Stimulated activated naive CD8-positive, alpha-beta T cell treated with anti-CD3 and anti-CD28 coated beads, Interleukin-15, Interleukin-2, amounts not matched to agents 100 ng/mL and 50 ng/mL, for 24 hours (primary cell): ENCODE measurements around the gene ARHGAP15.
"Not testable (repeated sequence)": the region's sequence is repeated elsewhere in the genome, so short reads cannot be mapped to it uniquely, and the experiment has no call there.

Experiments used
- H3K27ac Mint-ChIP-seq: one replicate; pipeline ENCODE4 v1.8.0; 2021; ENCODE audit warnings: mild to moderate bottlenecking, mixed read lengths
- H3K27me3 Mint-ChIP-seq: one replicate; pipeline ENCODE4 v1.8.0; 2021; ENCODE audit warnings: mixed read lengths
- H3K36me3 Mint-ChIP-seq: one replicate; pipeline ENCODE4 v1.8.0; 2021; ENCODE audit warnings: low read depth, mixed read lengths
- H3K4me1 Mint-ChIP-seq: one replicate; pipeline ENCODE4 v1.8.0; 2021; ENCODE audit warnings: low read depth, mixed read lengths
- H3K4me3 Mint-ChIP-seq: one replicate; pipeline ENCODE4 v1.8.0; 2021; ENCODE audit warnings: mild to moderate bottlenecking, mixed read lengths
- H3K9me3 Mint-ChIP-seq: one replicate; pipeline ENCODE4 v1.8.0; 2021; ENCODE audit warnings: mixed read lengths

The ARHGAP15 gene

GRCh38 chr2:143524559-143525401, 395.6 kb downstream of the ARHGAP15 start:
- peaks cover 42% of the 10 kb centered on the region for H3K4me1 Mint-ChIP-seq
- H3K36me3 Mint-ChIP-seq = peaks cover 47% of the 10 kb centered on the region
- no peak overlapping the region for H3K27ac Mint-ChIP-seq
- H3K27me3 Mint-ChIP-seq = no peaks in the 10 kb centered on the region
- no peak overlapping the region for H3K4me3 Mint-ChIP-seq
- peaks cover 3% of the 10 kb centered on the region for H3K9me3 Mint-ChIP-seq

DNA sequence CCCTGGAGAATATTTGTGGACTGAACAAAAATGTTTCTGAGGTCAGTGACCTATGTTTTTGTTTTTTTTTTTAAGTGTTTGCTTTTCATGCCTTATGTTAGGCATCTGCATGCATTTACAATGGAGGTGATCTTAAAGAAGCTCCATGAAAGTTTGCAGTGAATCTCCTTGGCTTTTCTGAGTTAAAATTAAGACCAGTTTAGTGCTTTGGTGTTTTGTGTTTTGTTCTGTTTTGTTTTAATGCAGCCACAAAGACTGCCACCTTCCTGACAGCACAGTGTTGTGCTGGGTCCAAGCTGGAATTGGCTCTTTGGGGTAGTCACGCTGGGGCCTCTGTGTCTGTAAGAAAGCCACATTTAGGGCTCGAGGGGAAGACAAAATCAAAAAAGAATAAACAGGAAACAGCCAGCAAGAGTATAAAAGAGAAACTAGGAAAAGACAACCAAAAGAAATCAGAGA, 396.2 kb downstream of the ARHGAP15 start:
- peaks cover 44% of the 10 kb centered on the region for H3K36me3 Mint-ChIP-seq
- H3K4me3 Mint-ChIP-seq = peak overlapping the region; percentile 9
- H3K4me1 Mint-ChIP-seq = peaks cover 42% of the 10 kb centered on the region
- peaks cover 3% of the 10 kb centered on the region for H3K9me3 Mint-ChIP-seq
- H3K27me3 Mint-ChIP-seq = no peaks in the 10 kb centered on the region
- H3K27ac Mint-ChIP-seq = peak overlapping the region; percentile 67

DNA sequence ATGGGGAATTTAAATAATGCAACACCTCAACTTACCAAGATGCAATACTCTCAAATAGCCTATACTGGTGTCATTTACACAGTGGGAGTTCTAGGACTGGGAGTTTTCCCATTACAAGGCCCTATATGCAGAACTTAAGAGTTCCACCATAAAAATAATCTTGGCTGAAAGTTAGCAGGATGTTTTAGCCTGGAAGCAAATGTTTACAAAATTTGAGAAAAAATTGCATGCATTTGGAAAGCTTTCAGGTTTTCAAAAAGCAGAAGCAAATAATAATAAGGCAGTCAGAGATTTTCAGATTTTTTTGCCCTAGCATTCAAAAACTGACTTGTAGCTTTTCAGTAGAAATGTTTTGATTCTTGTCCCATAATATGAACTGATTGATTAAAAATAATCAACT, 397.3 kb downstream of the ARHGAP15 start:
- Mint-ChIP-seq H3K9me3 (peaks cover 3% of the 10 kb centered on the region), H3K4me3 (no peak overlapping the region), H3K27me3 (no peaks in the 10 kb centered on the region), H3K36me3 (peaks cover 37% of the 10 kb centered on the region), H3K4me1 (peaks cover 42% of the 10 kb centered on the region), H3K27ac (no peak overlapping the region)

DNA sequence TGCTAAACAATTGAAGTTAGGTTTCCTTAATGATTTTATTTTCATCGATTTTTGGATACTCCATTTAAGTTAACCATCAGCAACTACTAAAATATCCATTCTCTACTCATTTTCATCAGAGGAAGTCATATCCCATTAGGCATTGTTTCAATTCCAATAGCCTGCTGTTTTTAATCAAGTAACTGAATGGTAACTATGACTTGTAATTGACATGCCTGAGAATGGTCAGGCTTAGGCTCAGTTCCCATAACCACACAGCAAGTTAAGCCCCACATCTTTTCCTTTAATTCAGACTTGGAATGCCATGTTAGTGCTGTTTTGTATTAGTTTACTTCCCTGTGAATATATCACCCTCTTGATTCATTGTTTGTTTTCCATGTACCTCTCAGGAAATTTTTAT, 398.8 kb downstream of the ARHGAP15 start:
- Mint-ChIP-seq H3K4me1 (peaks cover 40% of the 10 kb centered on the region), H3K4me3 (no peak overlapping the region), H3K36me3 (peaks cover 26% of the 10 kb centered on the region), H3K9me3 (peaks cover 3% of the 10 kb centered on the region), H3K27me3 (no peaks in the 10 kb centered on the region), H3K27ac (no peak overlapping the region)

DNA sequence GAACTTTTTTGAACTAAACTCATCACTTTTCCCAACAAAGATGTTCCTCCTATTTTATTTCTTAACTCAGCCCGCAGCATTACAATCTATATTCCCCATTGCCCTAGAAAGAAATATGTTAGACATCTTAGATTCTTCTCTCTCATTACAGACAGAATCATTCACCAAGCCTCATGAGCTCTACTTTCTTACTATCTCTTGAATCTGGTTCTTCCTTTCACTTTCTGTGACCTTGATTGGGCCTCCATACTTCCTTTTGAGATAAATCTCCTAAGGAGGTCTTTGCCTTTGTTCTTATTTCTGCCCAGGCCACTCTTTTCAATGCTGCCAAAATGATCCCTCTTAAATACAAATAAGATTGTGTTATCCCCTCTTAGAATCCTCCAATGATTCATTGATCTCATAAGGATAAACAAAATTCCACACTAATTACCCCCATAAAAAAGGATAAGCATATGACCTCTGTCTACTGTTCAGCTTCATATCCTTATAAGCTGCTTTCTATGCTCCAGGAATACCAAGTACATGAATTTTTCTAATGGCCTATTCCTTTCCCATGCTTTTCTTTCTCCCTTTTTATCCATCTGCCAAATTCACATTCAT, 400.0 kb downstream of the ARHGAP15 start:
- Mint-ChIP-seq H3K27ac (peak overlapping the region; percentile 61), H3K27me3 (no peaks in the 10 kb centered on the region), H3K36me3 (peaks cover 34% of the 10 kb centered on the region), H3K9me3 (peaks cover 7% of the 10 kb centered on the region), H3K4me3 (no peak overlapping the region), H3K4me1 (peaks cover 31% of the 10 kb centered on the region)

DNA sequence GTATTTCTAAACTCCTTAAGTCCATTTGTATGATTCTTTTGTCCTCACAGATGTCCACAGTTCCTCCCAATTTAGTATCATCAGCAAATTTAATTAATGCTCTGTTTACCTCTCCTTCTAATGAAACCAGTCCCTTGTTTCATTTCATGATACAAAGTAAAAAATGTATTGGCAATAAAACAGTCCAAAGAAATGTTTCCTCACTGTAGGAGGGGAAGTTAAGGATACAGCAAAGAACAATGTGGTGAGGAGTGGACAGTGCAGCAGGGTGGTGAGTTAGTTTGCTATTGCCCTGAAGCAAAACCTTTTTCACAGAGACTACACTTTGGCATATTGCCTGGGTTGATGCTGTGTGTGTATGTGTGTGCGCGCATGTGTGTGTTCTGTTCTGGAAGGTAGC, 401.5 kb downstream of the ARHGAP15 start:
- no peaks in the 10 kb centered on the region for H3K27me3 Mint-ChIP-seq
- peaks cover 15% of the 10 kb centered on the region for H3K4me1 Mint-ChIP-seq
- peaks cover 12% of the 10 kb centered on the region for H3K9me3 Mint-ChIP-seq
- H3K27ac Mint-ChIP-seq = no peak overlapping the region
- H3K4me3 Mint-ChIP-seq = no peak overlapping the region
- H3K36me3 Mint-ChIP-seq = peaks cover 42% of the 10 kb centered on the region

- H3K4me1 Mint-ChIP-seq = peaks cover 13% of the 10 kb centered on the region
- H3K9me3 Mint-ChIP-seq = peaks cover 12% of the 10 kb centered on the region
- H3K4me3 Mint-ChIP-seq = no peak overlapping the region
- no peak overlapping the region for H3K27ac Mint-ChIP-seq
- H3K27me3 Mint-ChIP-seq = no peaks in the 10 kb centered on the region
- H3K36me3 Mint-ChIP-seq = peaks cover 52% of the 10 kb centered on the region
Measured at GRCh38 chr2:143532061-143532460, 402.8 kb downstream of the ARHGAP15 start.

- no peak overlapping the region for H3K27ac Mint-ChIP-seq
- H3K27me3 Mint-ChIP-seq = no peaks in the 10 kb centered on the region
- peaks cover 58% of the 10 kb centered on the region for H3K36me3 Mint-ChIP-seq
- H3K4me3 Mint-ChIP-seq = no peak overlapping the region
- peaks cover 12% of the 10 kb centered on the region for H3K9me3 Mint-ChIP-seq
- H3K4me1 Mint-ChIP-seq = peaks cover 9% of the 10 kb centered on the region
Measured at GRCh38 chr2:143533846-143534245, 404.6 kb downstream of the ARHGAP15 start.

GRCh38 chr2:143535802-143536201, 406.6 kb downstream of the ARHGAP15 start:
- Mint-ChIP-seq H3K9me3 (peaks cover 11% of the 10 kb centered on the region), H3K36me3 (peaks cover 59% of the 10 kb centered on the region), H3K27me3 (no peaks in the 10 kb centered on the region), H3K4me3 (no peak overlapping the region), H3K4me1 (peaks cover 3% of the 10 kb centered on the region), H3K27ac (no peak overlapping the region)

DNA sequence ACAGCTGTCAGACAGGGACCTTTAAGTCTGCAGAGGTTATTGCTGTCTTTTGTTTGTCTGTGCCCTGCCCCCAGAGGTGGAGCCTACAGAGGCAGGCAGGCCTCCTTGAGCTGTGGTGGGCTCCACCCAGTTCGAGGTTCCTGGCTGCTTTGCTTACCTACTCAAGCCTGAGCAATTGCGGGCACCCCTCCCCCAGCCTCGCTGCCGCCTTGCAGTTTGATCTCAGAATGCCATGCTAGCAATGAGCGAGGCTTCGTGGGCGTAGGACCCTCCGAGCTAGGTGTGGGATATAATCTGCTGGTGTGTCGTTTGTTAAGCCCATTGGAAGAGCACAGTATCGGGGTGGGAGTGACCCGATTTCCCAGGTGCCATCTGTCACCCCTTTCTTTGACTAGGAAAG, 412.7 kb downstream of the ARHGAP15 start:
- H3K27me3 Mint-ChIP-seq, H3K9me3 Mint-ChIP-seq, H3K27ac Mint-ChIP-seq, H3K4me3 Mint-ChIP-seq: not testable (repeated sequence)
- Mint-ChIP-seq H3K4me1 (peaks cover 24% of the 10 kb centered on the region), H3K36me3 (peaks cover 46% of the 10 kb centered on the region)

DNA sequence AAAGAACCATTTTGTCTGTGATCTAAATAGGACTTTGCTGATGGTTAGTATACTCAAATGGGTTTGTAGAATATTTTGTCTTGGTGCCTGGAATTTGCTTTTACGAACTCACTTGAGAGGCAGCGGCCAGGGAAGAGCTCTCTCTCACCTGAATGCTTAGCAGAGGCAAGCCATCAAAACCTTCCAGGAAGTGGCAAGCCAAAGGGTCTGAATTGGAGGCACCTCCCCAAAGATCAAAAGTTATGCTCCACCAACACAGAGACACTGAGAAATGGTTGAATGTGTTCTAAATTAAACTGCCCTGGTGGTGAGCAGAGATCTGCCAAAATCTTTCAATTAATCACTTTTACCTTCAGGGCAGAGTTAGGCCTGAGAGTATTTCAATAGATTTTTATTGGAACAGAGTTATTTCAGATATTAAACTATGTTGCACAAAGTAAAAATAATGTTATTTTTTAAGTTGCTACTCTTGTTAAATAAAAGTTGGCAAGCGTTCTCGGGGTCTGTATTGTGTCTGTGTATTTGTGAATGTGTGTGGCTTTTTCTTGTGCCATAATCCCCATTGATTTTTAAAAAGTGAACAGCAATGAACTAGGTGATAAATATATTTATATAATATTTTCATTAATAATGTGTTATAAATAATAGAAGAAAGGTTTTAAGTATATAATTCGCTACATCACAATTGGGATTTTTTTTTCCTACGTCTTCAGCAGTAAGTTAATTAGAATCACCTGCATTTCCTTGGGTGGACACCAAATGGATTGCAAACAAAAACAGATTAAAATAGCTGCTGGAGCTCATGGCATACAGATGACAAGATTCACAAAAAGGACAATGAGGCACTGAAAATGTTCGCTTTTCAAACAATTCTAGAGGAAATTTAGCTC, 416.1 kb downstream of the ARHGAP15 start:
- Mint-ChIP-seq H3K9me3 (peaks cover 5% of the 10 kb centered on the region), H3K27me3 (no peaks in the 10 kb centered on the region), H3K36me3 (peaks cover 27% of the 10 kb centered on the region), H3K4me3 (no peak overlapping the region), H3K4me1 (peaks cover 24% of the 10 kb centered on the region), H3K27ac (no peak overlapping the region)

GRCh38 chr2:143545949-143546255, 416.7 kb downstream of the ARHGAP15 start:
- H3K27me3 Mint-ChIP-seq = no peaks in the 10 kb centered on the region
- H3K27ac Mint-ChIP-seq = no peak overlapping the region
- H3K4me3 Mint-ChIP-seq = no peak overlapping the region
- H3K4me1 Mint-ChIP-seq = peaks cover 20% of the 10 kb centered on the region
- peaks cover 21% of the 10 kb centered on the region for H3K36me3 Mint-ChIP-seq
- H3K9me3 Mint-ChIP-seq = peaks cover 3% of the 10 kb centered on the region

DNA sequence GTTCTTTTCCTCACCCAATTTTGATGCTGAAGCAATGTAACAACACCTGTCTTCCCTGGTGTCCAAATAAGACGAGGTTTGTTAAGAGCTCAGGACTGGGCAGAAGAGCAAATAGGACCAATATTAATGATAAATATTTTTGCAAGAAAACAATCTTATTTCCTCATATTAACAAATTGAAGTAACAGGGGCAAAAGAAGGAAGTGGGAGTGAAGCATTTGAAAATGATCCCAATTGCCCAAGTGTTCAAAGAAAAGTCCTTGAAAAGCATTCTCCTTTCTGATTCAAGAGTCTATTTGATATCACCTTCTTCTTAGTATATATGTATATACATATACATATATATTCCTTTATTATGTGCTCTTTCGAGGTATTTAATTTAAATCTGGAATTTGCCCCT, 418.8 kb downstream of the ARHGAP15 start:
- Mint-ChIP-seq H3K9me3 (no peaks in the 10 kb centered on the region), H3K27me3 (no peaks in the 10 kb centered on the region), H3K4me3 (no peak overlapping the region), H3K4me1 (peaks cover 20% of the 10 kb centered on the region), H3K36me3 (peaks cover 18% of the 10 kb centered on the region), H3K27ac (no peak overlapping the region)

- peaks cover 10% of the 10 kb centered on the region for H3K4me1 Mint-ChIP-seq
- H3K36me3 Mint-ChIP-seq = peaks cover 18% of the 10 kb centered on the region
- no peak overlapping the region for H3K4me3 Mint-ChIP-seq
- no peak overlapping the region for H3K27ac Mint-ChIP-seq
- no peaks in the 10 kb centered on the region for H3K9me3 Mint-ChIP-seq
- no peaks in the 10 kb centered on the region for H3K27me3 Mint-ChIP-seq
Measured at GRCh38 chr2:143550500-143550899, 421.3 kb downstream of the ARHGAP15 start.
